Large intestine (tissue), 3 donors: ENCODE results near the gene RPRD1B. TPM values are rescaled to one million over a fixed set of nuclear protein-coding genes. Genes with fewer than 3 reads are reported as not detected.

Experiments used
- DNase-seq, 2 donors: peaks; one replicate each; pipeline versions ENCODE4 v3.0.0 to v3.0.0-alpha.2; 2013
- H3K27ac ChIP-seq: one replicate; pipeline ENCODE4 v1.5.1; 2013; ENCODE audit warnings: low read length
- H3K27me3 ChIP-seq: 2 replicates; pipeline ENCODE4 v1.6.1; 2013; ENCODE audit warnings: low read length; ENCODE audit not compliant: control insufficient read depth, insufficient read depth
- H3K36me3 ChIP-seq: 2 replicates; pipeline ENCODE4 v1.6.1; 2013; ENCODE audit warnings: low read length; ENCODE audit not compliant: control insufficient read depth, insufficient read depth
- H3K4me1 ChIP-seq: one replicate; pipeline ENCODE4 v1.6.1; 2013; ENCODE audit warnings: low read length; ENCODE audit not compliant: control insufficient read depth, insufficient read depth
- H3K4me3 ChIP-seq: one replicate; pipeline ENCODE4 v1.5.1; 2013; ENCODE audit warnings: low read length
- H3K9me3 ChIP-seq: one replicate; pipeline ENCODE4 v1.6.1; 2013; ENCODE audit warnings: mild to moderate bottlenecking, low read depth, low read length, moderate library complexity; ENCODE audit not compliant: control insufficient read depth
- WGBS: methylation state at CpG from one replicate; pipeline ENCODE4 v1.1.5; 2013; ENCODE audit warnings: low lambda C conversion rate; ENCODE audit not compliant: insufficient coverage; 5-methylcytosine and 5-hydroxymethylcytosine counted together
- polyA plus RNA-seq: library from polyadenylated mRNA; unstranded; fragments of 120-200 nt; gene quantifications from one replicate; pipeline ENCODE4 v1.2.1, GENCODE V29; 2013

The RPRD1B gene
- polyA plus RNA-seq, 1 donor, result 49.0 TPM

DNA sequence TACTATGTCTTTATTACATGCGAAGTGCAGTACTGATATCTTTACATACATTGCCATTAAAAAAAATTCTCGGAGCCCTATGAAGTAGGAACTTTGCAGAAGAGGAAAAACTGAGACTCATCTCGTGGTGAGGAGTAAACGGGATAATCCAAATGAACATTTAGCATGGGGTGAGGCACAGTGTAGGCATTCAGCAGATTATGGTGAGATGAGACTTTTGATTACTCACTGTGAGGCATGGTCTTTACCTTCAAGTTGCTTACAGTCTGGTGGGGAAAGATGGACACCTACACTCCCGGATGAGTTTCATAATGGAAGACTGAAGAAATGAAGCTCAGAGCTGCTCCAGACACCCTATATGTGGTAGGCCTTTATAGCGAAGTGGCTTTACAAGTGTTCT, 1.4 kb downstream of the RPRD1B start:
- H3K4me3 ChIP-seq, result peak overlapping the region; percentile 92
- no peaks in the 10 kb centered on the region for H3K27me3 ChIP-seq
- H3K36me3 ChIP-seq, result peaks cover 14% of the 10 kb centered on the region
- H3K4me1 ChIP-seq, result peaks cover 17% of the 10 kb centered on the region
- no peak overlapping the region for H3K27ac ChIP-seq
- 40% methylated on average over 1 of the region's 6 CpGs for WGBS
- DNase-seq, result no peak
- no peaks in the 10 kb centered on the region for H3K9me3 ChIP-seq

DNA sequence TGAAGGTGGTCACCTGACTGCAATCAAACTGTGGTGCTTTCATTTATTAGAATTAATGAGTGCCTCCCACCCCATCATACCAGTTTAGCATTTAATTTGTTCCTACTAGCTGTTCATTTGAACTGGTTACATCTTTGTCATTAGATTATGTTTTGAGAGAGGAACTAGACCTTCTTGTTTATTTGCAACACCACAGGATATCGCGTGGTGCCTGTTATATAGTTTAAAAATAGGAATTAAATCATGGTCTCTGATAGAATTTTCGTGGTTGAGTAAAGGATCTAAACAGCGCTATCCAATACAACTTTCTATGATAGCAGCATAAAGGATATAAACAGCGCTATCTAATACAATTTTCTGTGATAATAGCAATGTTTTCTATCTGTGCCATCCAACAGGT, 2.8 kb downstream of the RPRD1B start:
- no peak overlapping the region for H3K27ac ChIP-seq
- no peak for DNase-seq
- no peaks in the 10 kb centered on the region for H3K27me3 ChIP-seq
- H3K9me3 ChIP-seq, result no peaks in the 10 kb centered on the region
- no peak overlapping the region for H3K4me3 ChIP-seq
- H3K36me3 ChIP-seq, result peaks cover 24% of the 10 kb centered on the region
- WGBS, result 100% methylated on average over 1 of the region's 5 CpGs
- H3K4me1 ChIP-seq, result peaks cover 17% of the 10 kb centered on the region

DNA sequence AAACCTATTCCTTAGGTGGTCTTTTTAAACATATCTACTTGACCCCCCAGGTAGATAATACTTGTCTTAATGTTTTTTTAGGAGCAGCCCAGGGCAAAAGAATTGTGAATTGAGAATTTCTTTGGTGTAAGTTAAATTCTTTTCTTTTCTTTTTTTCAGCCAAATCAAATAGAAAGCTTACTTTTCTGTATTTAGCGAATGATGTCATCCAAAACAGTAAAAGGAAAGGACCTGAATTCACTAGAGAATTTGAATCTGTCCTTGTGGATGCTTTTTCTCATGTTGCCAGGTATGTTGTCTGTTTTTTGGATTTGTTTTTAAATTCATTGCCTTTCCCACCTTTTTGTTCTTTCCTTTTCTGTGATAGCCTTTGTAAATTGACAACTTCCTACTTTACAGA, 6.7 kb downstream of the RPRD1B start:
- peaks cover 8% of the 10 kb centered on the region for H3K4me1 ChIP-seq
- H3K36me3 ChIP-seq, result peaks cover 52% of the 10 kb centered on the region
- no peaks in the 10 kb centered on the region for H3K9me3 ChIP-seq
- H3K4me3 ChIP-seq, result no peak overlapping the region
- DNase-seq, result no peak
- H3K27me3 ChIP-seq, result no peaks in the 10 kb centered on the region
- WGBS, result 0% methylated on average over 1 of the region's 1 CpG
- H3K27ac ChIP-seq, result no peak overlapping the region

DNA sequence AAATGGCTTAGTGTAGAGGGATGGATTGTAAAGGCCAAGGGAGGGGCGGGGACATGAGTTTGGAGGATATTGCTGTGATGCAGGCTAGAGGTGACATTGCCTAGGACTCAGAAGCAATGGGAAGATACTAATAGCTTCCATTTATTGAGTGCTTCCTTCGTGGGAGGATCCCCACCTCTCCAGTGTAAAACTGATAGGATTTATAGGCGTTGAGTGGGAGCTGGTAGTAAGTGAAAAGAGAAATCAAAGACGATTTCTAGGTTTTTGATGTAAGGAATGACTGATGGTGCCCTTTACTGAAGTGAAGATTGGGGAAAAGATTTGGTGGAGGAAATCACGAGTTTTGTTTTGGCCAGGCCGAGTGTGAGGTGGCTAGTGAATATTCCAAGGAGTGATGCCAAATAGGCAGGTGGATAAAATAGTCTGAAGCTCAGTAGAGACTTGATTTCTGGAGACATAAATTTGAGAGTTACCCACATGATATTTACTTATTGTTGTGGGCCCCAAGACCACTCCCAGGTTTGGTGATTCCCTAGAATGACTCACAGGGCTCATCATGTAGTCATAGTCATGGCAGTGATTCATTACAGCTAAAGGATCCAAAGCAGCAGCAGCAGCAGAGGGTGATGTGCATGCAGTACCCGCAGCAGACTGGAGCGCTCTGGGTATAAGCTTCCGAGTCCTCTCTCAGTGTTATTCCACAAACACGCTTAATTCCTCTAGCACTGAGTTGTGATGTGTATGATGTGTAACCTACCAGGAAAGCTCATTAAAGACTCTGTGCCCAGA, 10.2 kb downstream of the RPRD1B start:
- Histone ChIP-seq H3K27ac (no peak overlapping the region), H3K9me3 (no peaks in the 10 kb centered on the region), H3K4me3 (no peak overlapping the region), H3K4me1 (no peaks in the 10 kb centered on the region), H3K36me3 (peaks cover 54% of the 10 kb centered on the region), H3K27me3 (no peaks in the 10 kb centered on the region)
- 93% methylated on average over 4 of the region's 10 CpGs for WGBS
- DNase-seq, result no peak

DNA sequence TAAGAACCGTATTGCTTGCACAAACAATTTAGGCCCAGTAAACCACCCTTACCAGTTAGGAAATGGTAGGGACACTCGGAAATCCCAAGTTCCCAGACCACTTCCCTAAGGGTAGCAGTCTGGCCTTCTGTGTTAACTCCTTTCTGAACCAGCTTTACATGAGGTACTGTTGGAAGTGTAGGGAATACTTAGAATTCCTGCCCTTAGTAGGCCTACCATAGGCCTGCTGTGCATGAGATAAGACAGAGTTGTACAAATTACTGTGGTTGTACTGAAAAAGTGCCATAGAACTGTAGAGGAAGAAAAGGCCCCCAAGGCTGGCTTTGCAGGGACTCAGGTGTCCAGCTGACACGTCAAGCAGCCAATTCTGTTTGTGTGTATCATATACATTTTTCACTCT, 11.1 kb downstream of the RPRD1B start:
- Histone ChIP-seq H3K4me1 (no peaks in the 10 kb centered on the region), H3K27ac (no peak overlapping the region), H3K4me3 (no peak overlapping the region), H3K27me3 (no peaks in the 10 kb centered on the region), H3K9me3 (no peaks in the 10 kb centered on the region), H3K36me3 (peaks cover 59% of the 10 kb centered on the region)
- WGBS, result no CpG with 5 or more reads among the region's 3 CpGs
- DNase-seq, result no peak

DNA sequence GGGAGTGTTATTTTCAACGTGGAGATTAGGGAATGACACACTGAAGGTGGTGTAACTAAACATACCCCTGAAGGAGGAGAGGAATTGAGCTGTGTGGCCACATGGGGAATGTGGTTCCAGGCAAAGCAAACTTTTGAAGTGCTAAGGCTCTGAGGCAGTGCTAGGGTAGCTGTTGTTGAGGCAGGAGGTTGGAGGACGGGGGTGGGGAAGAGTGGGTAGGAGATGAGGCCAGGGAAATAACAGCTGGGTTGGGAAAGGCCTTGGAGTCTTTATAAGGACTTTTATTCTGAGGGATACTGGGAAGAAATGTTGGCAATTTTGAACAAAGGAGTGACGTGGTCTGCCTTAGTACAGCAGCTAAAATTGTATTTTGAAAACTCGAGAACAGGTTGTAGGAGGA, 13.0 kb downstream of the RPRD1B start:
- no peak for DNase-seq
- Histone ChIP-seq H3K27me3 (no peaks in the 10 kb centered on the region), H3K36me3 (peaks cover 57% of the 10 kb centered on the region), H3K4me1 (no peaks in the 10 kb centered on the region), H3K4me3 (no peak overlapping the region), H3K9me3 (no peaks in the 10 kb centered on the region), H3K27ac (no peak overlapping the region)
- WGBS, result 60% methylated on average over 2 of the region's 4 CpGs

DNA sequence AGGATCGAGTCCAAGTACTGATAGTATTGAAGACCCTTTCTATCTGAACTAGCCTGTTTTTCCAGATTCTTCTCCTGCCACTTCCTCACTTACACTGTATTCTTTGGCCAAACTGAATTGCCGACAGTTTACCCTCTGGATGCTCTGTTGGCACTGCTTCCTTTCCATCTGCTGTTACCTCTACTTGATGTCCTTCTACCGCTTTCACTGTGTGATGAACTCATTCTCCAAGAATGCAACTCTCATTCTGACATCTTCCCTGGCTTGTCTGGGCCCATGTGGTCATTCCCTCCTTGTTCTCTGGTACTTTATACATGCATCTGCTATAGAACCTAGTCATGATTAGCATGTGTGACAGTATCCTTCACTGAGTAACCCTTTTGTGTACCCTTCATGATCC, 16.3 kb downstream of the RPRD1B start:
- Histone ChIP-seq H3K27ac (no peak overlapping the region), H3K36me3 (peaks cover 39% of the 10 kb centered on the region)

DNA sequence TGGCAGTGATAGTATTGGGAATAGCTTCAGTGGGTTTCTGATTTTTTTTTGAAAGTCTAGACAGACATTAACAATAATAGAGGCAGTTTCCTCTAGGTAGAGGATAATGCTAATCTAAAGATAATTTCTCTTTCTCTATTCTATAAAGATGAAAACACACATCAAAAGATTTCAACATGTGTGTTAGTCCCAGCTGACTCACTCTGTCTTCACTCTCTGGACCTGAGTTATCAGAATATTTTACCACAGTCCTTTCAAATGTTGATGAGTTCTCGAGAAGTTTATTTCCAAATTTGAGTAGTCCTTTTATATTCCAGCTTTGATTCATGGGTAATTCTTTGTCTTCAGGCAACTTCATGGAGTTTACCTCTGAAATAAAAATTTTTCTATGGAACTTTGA, 17.1 kb downstream of the RPRD1B start:
- Histone ChIP-seq H3K36me3 (peaks cover 39% of the 10 kb centered on the region), H3K9me3 (no peaks in the 10 kb centered on the region), H3K4me3 (no peak overlapping the region), H3K27me3 (no peaks in the 10 kb centered on the region), H3K4me1 (no peaks in the 10 kb centered on the region), H3K27ac (no peak overlapping the region)
- no peak for DNase-seq
- WGBS, result 71% methylated on average over 1 of the region's 1 CpG

More for the DNA sequence above, 16.3 kb downstream of the RPRD1B start:
- no peaks in the 10 kb centered on the region for H3K27me3 ChIP-seq
- no peaks in the 10 kb centered on the region for H3K9me3 ChIP-seq
- no peak for DNase-seq
- WGBS, result 70% methylated on average over 2 of the region's 3 CpGs
- no peak overlapping the region for H3K4me3 ChIP-seq
- H3K4me1 ChIP-seq, result no peaks in the 10 kb centered on the region

DNA sequence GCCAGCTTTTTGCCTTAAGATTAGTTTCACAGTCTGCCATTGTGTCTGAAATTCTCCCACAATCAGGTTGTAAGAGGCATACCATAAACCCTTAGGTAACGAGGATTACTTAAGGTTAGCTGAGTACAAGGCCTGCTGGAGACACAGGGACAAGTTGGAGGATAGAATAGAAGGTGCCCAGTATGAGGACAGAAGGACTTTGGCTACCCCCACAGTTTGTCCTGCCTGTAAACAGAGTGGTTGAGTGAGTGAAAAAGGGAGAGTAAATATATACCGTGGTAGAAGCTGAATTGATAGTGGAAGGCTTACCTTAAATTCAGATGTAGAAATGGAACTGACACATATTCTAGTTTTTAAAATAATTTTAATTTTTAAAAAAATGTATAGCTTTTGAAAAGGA, 19.3 kb downstream of the RPRD1B start:
- Histone ChIP-seq H3K27ac (no peak overlapping the region), H3K4me3 (no peak overlapping the region), H3K36me3 (peaks cover 48% of the 10 kb centered on the region), H3K27me3 (no peaks in the 10 kb centered on the region), H3K4me1 (no peaks in the 10 kb centered on the region), H3K9me3 (no peaks in the 10 kb centered on the region)
- no peak for DNase-seq
- 40% methylated on average over 1 of the region's 2 CpGs for WGBS

DNA sequence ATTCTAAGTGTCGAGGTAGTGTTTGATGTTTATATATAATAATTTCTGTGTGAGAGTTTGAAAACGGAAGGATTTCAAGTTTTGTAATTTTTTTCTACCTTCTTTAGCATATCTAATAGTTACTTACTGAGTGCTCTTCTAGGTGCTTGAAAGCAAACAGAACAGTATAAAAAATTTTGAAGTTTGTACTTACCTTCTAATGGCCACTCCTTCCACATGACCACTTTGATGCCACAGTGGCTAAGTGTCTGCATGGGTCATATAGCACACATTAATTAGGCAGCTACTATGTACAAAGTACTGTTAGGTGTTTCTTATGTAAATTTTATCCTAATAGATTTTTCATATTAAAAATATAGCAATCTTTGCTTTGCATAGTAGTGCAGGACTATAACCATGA, 21.1 kb downstream of the RPRD1B start:
- no peaks in the 10 kb centered on the region for H3K27me3 ChIP-seq
- H3K4me3 ChIP-seq, result no peak overlapping the region
- H3K27ac ChIP-seq, result no peak overlapping the region
- 100% methylated on average over 2 of the region's 2 CpGs for WGBS
- H3K9me3 ChIP-seq, result no peaks in the 10 kb centered on the region
- H3K36me3 ChIP-seq, result peaks cover 55% of the 10 kb centered on the region
- no peaks in the 10 kb centered on the region for H3K4me1 ChIP-seq
- DNase-seq, result no peak

DNA sequence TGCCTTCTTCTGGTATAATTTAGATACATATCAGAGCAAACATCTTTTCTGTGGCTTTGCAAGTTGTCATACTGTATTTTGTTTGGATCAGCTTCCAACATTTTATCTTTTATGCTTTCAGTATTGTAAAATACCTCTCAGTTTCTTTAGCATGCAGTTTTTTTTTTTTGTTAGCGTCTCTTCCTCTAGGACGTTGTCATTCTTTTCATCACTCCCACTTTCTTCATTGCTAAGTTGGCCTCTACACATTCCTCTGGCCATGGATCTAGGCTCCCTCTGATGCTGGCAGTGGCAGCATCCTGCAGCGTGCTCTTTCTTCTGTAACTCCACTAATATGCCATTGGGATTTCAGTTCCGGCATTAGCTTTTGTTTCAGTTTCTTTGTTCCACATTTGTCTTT, 21.7 kb downstream of the RPRD1B start:
- DNase-seq, result no peak
- Histone ChIP-seq H3K36me3 (peaks cover 55% of the 10 kb centered on the region), H3K27me3 (no peaks in the 10 kb centered on the region), H3K9me3 (no peaks in the 10 kb centered on the region), H3K4me3 (no peak overlapping the region), H3K27ac (no peak overlapping the region), H3K4me1 (peaks cover 3% of the 10 kb centered on the region)
- 63% methylated on average over 3 of the region's 4 CpGs for WGBS
